Measurements from ENCODE around the gene WWP2.
"Not testable (repeated sequence)": the region's sequence is repeated elsewhere in the genome, so short reads cannot be mapped to it uniquely, and the experiment has no call there.

WWP2 gene

GRCh38 chr16:69954241-69954640, 192.1 kb downstream of the WWP2 start:
- not testable (repeated sequence) for H4K20me1 ChIP-seq (ENCODE audit: insufficient read depth); H3K27ac ChIP-seq

GRCh38 chr16:69963312-69963711, 201.2 kb downstream of the WWP2 start:
- not testable (repeated sequence) for H3K27ac ChIP-seq; H3K4me3 ChIP-seq (IDR thresholded peaks at IDR 0.05; ENCODE audit: insufficient read depth, low read depth, low read length); H3K36me3 ChIP-seq (ENCODE audit: insufficient read depth); H3K27me3 ChIP-seq (ENCODE audit: insufficient read depth, low read depth); H3K9ac ChIP-seq; H3K79me2 ChIP-seq (ENCODE audit: insufficient read depth, low read depth); H3K4me1 ChIP-seq (ENCODE audit: low read depth, poor library complexity, severe bottlenecking); H4K20me1 ChIP-seq (ENCODE audit: insufficient read depth); H2AFZ ChIP-seq (ENCODE audit: low read depth); H3K4me2 ChIP-seq

More at GRCh38 chr16:69954241-69954640, 192.1 kb downstream of the WWP2 start:
- H2AFZ ChIP-seq (ENCODE audit: low read depth); H3K4me1 ChIP-seq (ENCODE audit: low read depth, poor library complexity, severe bottlenecking); H3K27me3 ChIP-seq (ENCODE audit: insufficient read depth, low read depth); H3K9ac ChIP-seq; H3K79me2 ChIP-seq (ENCODE audit: insufficient read depth, low read depth); H3K4me2 ChIP-seq; H3K4me3 ChIP-seq (IDR thresholded peaks at IDR 0.05; ENCODE audit: insufficient read depth, low read depth, low read length); H3K36me3 ChIP-seq (ENCODE audit: insufficient read depth): not testable (repeated sequence)

- H2AFZ ChIP-seq (ENCODE audit: low read depth); H3K9ac ChIP-seq; H4K20me1 ChIP-seq (ENCODE audit: insufficient read depth); H3K27ac ChIP-seq; H3K36me3 ChIP-seq (ENCODE audit: insufficient read depth); H3K27me3 ChIP-seq (ENCODE audit: insufficient read depth, low read depth); H3K79me2 ChIP-seq (ENCODE audit: insufficient read depth, low read depth); H3K4me3 ChIP-seq (IDR thresholded peaks at IDR 0.05; ENCODE audit: insufficient read depth, low read depth, low read length); H3K4me2 ChIP-seq; H3K4me1 ChIP-seq (ENCODE audit: low read depth, poor library complexity, severe bottlenecking): not testable (repeated sequence)
These were observed 203.0 kb downstream of the WWP2 start for GRCh38 chr16:69964960-69965660.

GRCh38 chr16:69965661-69966054, 203.5 kb downstream of the WWP2 start:
- not testable (repeated sequence) for H3K9ac ChIP-seq; H3K36me3 ChIP-seq (ENCODE audit: insufficient read depth); H3K4me1 ChIP-seq (ENCODE audit: low read depth, poor library complexity, severe bottlenecking); H3K27ac ChIP-seq; H4K20me1 ChIP-seq (ENCODE audit: insufficient read depth); H3K4me3 ChIP-seq (IDR thresholded peaks at IDR 0.05; ENCODE audit: insufficient read depth, low read depth, low read length); H3K4me2 ChIP-seq; H3K79me2 ChIP-seq (ENCODE audit: insufficient read depth, low read depth); H2AFZ ChIP-seq (ENCODE audit: low read depth); H3K27me3 ChIP-seq (ENCODE audit: insufficient read depth, low read depth)

GRCh38 chr16:69967688-69968087, 205.6 kb downstream of the WWP2 start:
- not testable (repeated sequence) for H3K36me3 ChIP-seq (ENCODE audit: insufficient read depth); H3K4me2 ChIP-seq; H3K79me2 ChIP-seq (ENCODE audit: insufficient read depth, low read depth); H3K4me1 ChIP-seq (ENCODE audit: low read depth, poor library complexity, severe bottlenecking); H4K20me1 ChIP-seq (ENCODE audit: insufficient read depth); H3K9ac ChIP-seq; H3K4me3 ChIP-seq (IDR thresholded peaks at IDR 0.05; ENCODE audit: insufficient read depth, low read depth, low read length); H3K27me3 ChIP-seq (ENCODE audit: insufficient read depth, low read depth); H3K27ac ChIP-seq; H2AFZ ChIP-seq (ENCODE audit: low read depth)

GRCh38 chr16:69968125-69968524, 206.0 kb downstream of the WWP2 start:
- not testable (repeated sequence) for H3K36me3 ChIP-seq (ENCODE audit: insufficient read depth); H2AFZ ChIP-seq (ENCODE audit: low read depth); H3K4me2 ChIP-seq; H3K4me1 ChIP-seq (ENCODE audit: low read depth, poor library complexity, severe bottlenecking); H3K79me2 ChIP-seq (ENCODE audit: insufficient read depth, low read depth); H3K27ac ChIP-seq; H3K4me3 ChIP-seq (IDR thresholded peaks at IDR 0.05; ENCODE audit: insufficient read depth, low read depth, low read length); H3K9ac ChIP-seq; H4K20me1 ChIP-seq (ENCODE audit: insufficient read depth); H3K27me3 ChIP-seq (ENCODE audit: insufficient read depth, low read depth)

GRCh38 chr16:69969657-69970056, 207.5 kb downstream of the WWP2 start:
- not testable (repeated sequence) for H3K9ac ChIP-seq; H3K4me2 ChIP-seq; H3K27me3 ChIP-seq (ENCODE audit: insufficient read depth, low read depth); H3K36me3 ChIP-seq (ENCODE audit: insufficient read depth); H2AFZ ChIP-seq (ENCODE audit: low read depth); H3K4me1 ChIP-seq (ENCODE audit: low read depth, poor library complexity, severe bottlenecking); H3K79me2 ChIP-seq (ENCODE audit: insufficient read depth, low read depth); H4K20me1 ChIP-seq (ENCODE audit: insufficient read depth); H3K4me3 ChIP-seq (IDR thresholded peaks at IDR 0.05; ENCODE audit: insufficient read depth, low read depth, low read length); H3K27ac ChIP-seq

- H3K4me2 ChIP-seq; H3K79me2 ChIP-seq (ENCODE audit: insufficient read depth, low read depth); H3K27me3 ChIP-seq (ENCODE audit: insufficient read depth, low read depth); H2AFZ ChIP-seq (ENCODE audit: low read depth); H3K4me1 ChIP-seq (ENCODE audit: low read depth, poor library complexity, severe bottlenecking); H3K9ac ChIP-seq; H3K36me3 ChIP-seq (ENCODE audit: insufficient read depth); H3K27ac ChIP-seq; H3K4me3 ChIP-seq (IDR thresholded peaks at IDR 0.05; ENCODE audit: insufficient read depth, low read depth, low read length); H4K20me1 ChIP-seq (ENCODE audit: insufficient read depth): not testable (repeated sequence)
These were observed 210.0 kb downstream of the WWP2 start for GRCh38 chr16:69972120-69972519.

GRCh38 chr16:69972935-69973334, 210.8 kb downstream of the WWP2 start:
- not testable (repeated sequence) for H3K9ac ChIP-seq; H2AFZ ChIP-seq (ENCODE audit: low read depth); H3K27me3 ChIP-seq (ENCODE audit: insufficient read depth, low read depth); H4K20me1 ChIP-seq (ENCODE audit: insufficient read depth); H3K4me1 ChIP-seq (ENCODE audit: low read depth, poor library complexity, severe bottlenecking); H3K79me2 ChIP-seq (ENCODE audit: insufficient read depth, low read depth); H3K4me3 ChIP-seq (IDR thresholded peaks at IDR 0.05; ENCODE audit: insufficient read depth, low read depth, low read length); H3K36me3 ChIP-seq (ENCODE audit: insufficient read depth); H3K27ac ChIP-seq; H3K4me2 ChIP-seq

- not testable (repeated sequence) for H3K4me1 ChIP-seq (ENCODE audit: low read depth, poor library complexity, severe bottlenecking); H3K4me2 ChIP-seq; H3K27ac ChIP-seq; H4K20me1 ChIP-seq (ENCODE audit: insufficient read depth); H3K9ac ChIP-seq; H3K4me3 ChIP-seq (IDR thresholded peaks at IDR 0.05; ENCODE audit: insufficient read depth, low read depth, low read length); H3K36me3 ChIP-seq (ENCODE audit: insufficient read depth); H3K79me2 ChIP-seq (ENCODE audit: insufficient read depth, low read depth); H3K27me3 ChIP-seq (ENCODE audit: insufficient read depth, low read depth); H2AFZ ChIP-seq (ENCODE audit: low read depth)
These were observed 223.1 kb downstream of the WWP2 start for GRCh38 chr16:69985196-69985595.
